HL-60 (cell line): ENCODE results near the gene TBC1D14.
A peak's percentile ranks its signal among the peaks of the same experiment; 100 is the strongest.
"Not testable (repeated sequence)": the region's sequence is repeated elsewhere in the genome, so short reads cannot be mapped to it uniquely, and the experiment has no call there.

Source experiments
- DNase-seq, 2 experiments: peaks; one replicate each; pipeline ENCODE4 v3.0.0-alpha.2; 2010 to 2020; ENCODE audit warnings: low read depth in 1 of 2, low spot score in 1 of 2
- H3K27ac ChIP-seq: fragments of 250-450 bp; sonication (Bioruptor Pico); replicated peaks from 2 replicates; pipeline ENCODE4 v1.5.1; 2020; ENCODE audit warnings: mild to moderate bottlenecking, moderate library complexity
- H3K27me3 ChIP-seq: fragments of 250-450 bp; sonication (Bioruptor Pico); 2 replicates; pipeline ENCODE4 v1.5.1; 2021; ENCODE audit warnings: mild to moderate bottlenecking, moderate library complexity; ENCODE audit not compliant: insufficient read depth, poor library complexity, severe bottlenecking
- H3K4me3 ChIP-seq: replicated peaks from 2 replicates; pipeline ENCODE4 v1.5.1; 2011; ENCODE audit warnings: mild to moderate bottlenecking, control low read depth, low read length; ENCODE audit not compliant: insufficient read depth
- GABPA ChIP-seq: IDR thresholded peaks from 2 replicates; pipeline ENCODE4 v1.6.1; 2012; ENCODE audit warnings: low read depth
- POLR2AphosphoS5 ChIP-seq: IDR thresholded peaks from 2 replicates; pipeline ENCODE4 v1.6.1; 2012; ENCODE audit warnings: low read depth
- SPI1 ChIP-seq: IDR thresholded peaks from 2 replicates; pipeline ENCODE4 v1.6.1; 2012; ENCODE audit warnings: low read depth, mild to moderate bottlenecking, borderline replicate concordance
- TF ChIP-seq, protein P1 (sequence below): IDR thresholded peaks from 2 replicates; pipeline ENCODE4 v1.6.1; 2012; ENCODE audit warnings: low read depth; ENCODE audit not compliant: insufficient replicate concordance
- TF ChIP-seq, protein P2 (sequence below): IDR thresholded peaks from one replicate; pipeline ENCODE4 v1.5.1; 2011; ENCODE audit warnings: low read length, control low read depth, inconsistent platforms; ENCODE audit not compliant: insufficient read depth

The TBC1D14 gene

DNA sequence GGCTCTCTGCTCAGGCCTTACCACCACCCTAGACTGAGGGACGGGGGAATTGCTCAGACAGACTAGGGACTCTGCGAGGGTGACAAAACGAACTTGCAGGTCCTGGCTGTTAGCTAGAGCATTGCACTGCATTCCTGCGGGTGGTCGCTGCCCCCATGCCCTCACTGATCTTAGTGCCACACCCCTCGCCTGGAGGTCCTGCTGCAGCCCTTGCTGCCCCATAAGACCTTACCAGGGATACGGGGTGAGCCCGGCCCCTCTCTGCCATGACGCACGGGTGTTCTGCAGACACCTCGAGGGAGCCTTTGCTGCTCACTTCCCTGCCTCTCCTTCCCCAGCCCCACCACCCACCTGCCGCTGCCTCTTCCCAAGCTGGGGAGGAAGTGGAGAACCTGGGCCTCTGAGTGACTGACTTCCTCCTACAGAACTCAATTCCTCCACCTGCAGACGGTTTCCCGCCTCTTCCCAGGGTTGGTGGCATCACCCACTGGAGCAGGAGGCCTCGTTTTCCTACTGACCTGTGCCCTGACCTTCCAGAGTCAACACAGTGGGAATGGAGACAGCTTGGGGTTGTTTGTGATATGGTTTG, 19.8 kb upstream of the TBC1D14 start:
- H3K4me3 ChIP-seq: no peak overlapping the region
- no peaks in the 10 kb centered on the region for H3K27me3 ChIP-seq
- TF ChIP-seq SPI1 (peak; percentile 59; the same call in 1 of the 2 replicates), POLR2AphosphoS5 (no peak)
- no peak overlapping the region; the same call in none of the 2 replicates for H3K27ac ChIP-seq
- no peak for DNase-seq

DNA sequence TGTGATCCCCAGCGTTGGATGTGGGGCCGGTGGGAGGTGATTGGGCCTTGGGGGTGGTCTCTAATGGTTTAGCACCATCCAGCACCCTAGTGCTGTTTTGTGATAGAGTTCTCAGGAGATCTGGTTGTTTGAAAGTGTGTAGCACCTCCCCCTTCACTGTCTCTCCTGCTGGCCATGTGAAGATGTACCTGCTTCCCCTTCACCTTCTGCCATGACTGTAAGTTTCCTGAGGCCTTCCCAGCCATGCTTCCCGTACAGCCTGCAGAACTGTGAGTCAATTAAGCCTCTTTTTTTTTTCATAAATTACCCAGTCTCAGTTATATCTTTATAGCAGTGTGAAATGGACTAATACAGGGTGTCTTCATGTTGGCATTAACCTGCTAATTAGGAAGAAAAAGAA, 19.3 kb upstream of the TBC1D14 start:
- no peaks in the 10 kb centered on the region for H3K27me3 ChIP-seq
- no peak overlapping the region for H3K4me3 ChIP-seq
- TF ChIP-seq GABPA: no peak
- TF ChIP-seq, protein P1, sequence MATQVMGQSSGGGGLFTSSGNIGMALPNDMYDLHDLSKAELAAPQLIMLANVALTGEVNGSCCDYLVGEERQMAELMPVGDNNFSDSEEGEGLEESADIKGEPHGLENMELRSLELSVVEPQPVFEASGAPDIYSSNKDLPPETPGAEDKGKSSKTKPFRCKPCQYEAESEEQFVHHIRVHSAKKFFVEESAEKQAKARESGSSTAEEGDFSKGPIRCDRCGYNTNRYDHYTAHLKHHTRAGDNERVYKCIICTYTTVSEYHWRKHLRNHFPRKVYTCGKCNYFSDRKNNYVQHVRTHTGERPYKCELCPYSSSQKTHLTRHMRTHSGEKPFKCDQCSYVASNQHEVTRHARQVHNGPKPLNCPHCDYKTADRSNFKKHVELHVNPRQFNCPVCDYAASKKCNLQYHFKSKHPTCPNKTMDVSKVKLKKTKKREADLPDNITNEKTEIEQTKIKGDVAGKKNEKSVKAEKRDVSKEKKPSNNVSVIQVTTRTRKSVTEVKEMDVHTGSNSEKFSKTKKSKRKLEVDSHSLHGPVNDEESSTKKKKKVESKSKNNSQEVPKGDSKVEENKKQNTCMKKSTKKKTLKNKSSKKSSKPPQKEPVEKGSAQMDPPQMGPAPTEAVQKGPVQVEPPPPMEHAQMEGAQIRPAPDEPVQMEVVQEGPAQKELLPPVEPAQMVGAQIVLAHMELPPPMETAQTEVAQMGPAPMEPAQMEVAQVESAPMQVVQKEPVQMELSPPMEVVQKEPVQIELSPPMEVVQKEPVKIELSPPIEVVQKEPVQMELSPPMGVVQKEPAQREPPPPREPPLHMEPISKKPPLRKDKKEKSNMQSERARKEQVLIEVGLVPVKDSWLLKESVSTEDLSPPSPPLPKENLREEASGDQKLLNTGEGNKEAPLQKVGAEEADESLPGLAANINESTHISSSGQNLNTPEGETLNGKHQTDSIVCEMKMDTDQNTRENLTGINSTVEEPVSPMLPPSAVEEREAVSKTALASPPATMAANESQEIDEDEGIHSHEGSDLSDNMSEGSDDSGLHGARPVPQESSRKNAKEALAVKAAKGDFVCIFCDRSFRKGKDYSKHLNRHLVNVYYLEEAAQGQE: no peak
- TF ChIP-seq, protein P2, sequence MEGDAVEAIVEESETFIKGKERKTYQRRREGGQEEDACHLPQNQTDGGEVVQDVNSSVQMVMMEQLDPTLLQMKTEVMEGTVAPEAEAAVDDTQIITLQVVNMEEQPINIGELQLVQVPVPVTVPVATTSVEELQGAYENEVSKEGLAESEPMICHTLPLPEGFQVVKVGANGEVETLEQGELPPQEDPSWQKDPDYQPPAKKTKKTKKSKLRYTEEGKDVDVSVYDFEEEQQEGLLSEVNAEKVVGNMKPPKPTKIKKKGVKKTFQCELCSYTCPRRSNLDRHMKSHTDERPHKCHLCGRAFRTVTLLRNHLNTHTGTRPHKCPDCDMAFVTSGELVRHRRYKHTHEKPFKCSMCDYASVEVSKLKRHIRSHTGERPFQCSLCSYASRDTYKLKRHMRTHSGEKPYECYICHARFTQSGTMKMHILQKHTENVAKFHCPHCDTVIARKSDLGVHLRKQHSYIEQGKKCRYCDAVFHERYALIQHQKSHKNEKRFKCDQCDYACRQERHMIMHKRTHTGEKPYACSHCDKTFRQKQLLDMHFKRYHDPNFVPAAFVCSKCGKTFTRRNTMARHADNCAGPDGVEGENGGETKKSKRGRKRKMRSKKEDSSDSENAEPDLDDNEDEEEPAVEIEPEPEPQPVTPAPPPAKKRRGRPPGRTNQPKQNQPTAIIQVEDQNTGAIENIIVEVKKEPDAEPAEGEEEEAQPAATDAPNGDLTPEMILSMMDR: no peak
- no peak for TF ChIP-seq POLR2AphosphoS5
- TF ChIP-seq SPI1: no peak
- H3K27ac ChIP-seq: no peak overlapping the region; the same call in none of the 2 replicates
- DNase-seq: no peak

DNA sequence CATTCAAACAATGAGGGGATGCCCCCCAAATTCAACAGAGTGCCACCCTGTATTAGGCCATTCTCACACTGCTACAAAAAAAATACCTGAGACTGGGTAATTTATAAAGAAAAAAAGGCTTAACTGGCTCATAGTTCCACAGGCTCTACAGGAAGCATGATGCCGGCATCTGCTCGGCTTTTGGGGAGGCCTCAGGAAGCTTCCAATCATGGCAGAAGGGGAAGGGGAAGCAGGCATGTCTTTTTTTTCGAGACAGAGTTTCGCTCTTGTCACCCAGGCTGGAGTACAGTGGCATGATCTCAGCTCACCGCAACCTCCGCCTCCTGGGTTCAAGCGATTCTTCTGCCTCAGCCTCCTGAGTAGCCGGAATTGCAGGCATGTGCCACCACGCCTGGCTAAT, 18.7 kb upstream of the TBC1D14 start:
- H3K27ac ChIP-seq: peak overlapping the region; percentile 78
- not testable (repeated sequence) for H3K4me3 ChIP-seq, H3K27me3 ChIP-seq, DNase-seq

DNA sequence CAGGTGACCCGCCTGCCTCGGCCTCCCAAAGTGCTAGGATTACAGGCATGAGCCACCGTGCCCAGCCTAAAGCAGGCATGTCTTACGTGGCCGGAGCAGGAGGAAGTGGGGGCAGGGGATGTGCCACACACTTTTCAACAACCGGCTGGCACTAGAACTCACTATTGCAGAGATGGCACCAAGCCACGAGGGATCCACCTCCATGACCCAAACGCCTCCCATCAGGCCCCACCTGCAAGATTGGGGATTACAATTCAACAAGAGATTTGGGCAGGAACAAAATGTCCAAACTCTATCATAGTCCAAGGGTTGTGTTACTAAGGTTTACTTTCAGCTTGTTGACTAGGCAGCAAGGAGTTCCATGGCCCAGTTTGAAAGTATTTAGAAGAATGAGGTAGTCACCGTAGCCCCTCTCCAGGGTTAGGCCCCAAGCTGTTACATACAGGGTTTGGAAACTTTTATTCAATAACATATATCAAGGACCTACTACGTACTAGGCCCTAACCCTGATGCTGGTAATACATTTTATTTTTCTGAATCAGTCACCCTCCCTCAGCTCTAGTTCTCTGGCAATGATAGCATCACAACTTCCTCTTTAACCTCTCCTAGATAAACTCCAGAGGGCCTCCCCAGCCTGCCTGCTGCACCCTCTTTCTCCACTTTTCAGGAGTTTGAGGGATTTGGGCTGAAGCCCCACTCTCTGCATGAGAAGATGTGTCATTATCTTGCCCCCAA, 18.0 kb upstream of the TBC1D14 start:
- DNase-seq: peak in 1 of 2 experiments; percentile 56
- no peaks in the 10 kb centered on the region for H3K27me3 ChIP-seq
- no peak for TF ChIP-seq GABPA
- TF ChIP-seq, protein P1: no peak
- no peak for TF ChIP-seq POLR2AphosphoS5
- TF ChIP-seq SPI1: no peak
- TF ChIP-seq, protein P2: no peak
- peak overlapping the region; percentile 78 for H3K27ac ChIP-seq
- no peak overlapping the region; the same call in 1 of the 2 replicates for H3K4me3 ChIP-seq
